NCI-H2107 treated with DMSO at 0.1 percent for 48 hours (cell line): ENCODE results near the gene KCNJ6.
"Not testable (repeated sequence)": the region's sequence is repeated elsewhere in the genome, so short reads cannot be mapped to it uniquely, and the experiment has no call there.

Experiments used
- DNase-seq: peaks from one replicate; lab custom pipeline; 2025; ENCODE audit not compliant: unreplicated experiment; lab: John Stamatoyannopoulos, UW

The KCNJ6 gene

DNA sequence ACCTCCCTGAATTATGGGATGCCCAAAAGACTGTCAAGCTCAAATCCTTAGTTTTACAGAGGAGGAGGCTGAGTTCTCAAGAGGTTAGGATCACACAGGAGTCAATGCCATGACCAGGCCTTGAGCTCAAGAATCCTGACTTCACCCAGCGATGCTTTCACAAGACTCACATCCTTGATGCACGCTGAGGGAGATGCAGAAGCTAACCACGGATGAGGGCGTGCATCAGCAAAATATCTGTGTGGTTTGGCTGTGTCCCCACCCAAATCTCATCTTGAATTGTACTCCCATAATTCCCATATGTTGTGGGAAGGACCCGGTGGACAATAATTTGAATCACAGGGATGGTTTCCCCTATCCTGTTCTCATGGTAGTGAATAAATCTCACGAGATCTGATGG lies 133.2 kb downstream of the KCNJ6 start:
- no peak for DNase-seq

DNA sequence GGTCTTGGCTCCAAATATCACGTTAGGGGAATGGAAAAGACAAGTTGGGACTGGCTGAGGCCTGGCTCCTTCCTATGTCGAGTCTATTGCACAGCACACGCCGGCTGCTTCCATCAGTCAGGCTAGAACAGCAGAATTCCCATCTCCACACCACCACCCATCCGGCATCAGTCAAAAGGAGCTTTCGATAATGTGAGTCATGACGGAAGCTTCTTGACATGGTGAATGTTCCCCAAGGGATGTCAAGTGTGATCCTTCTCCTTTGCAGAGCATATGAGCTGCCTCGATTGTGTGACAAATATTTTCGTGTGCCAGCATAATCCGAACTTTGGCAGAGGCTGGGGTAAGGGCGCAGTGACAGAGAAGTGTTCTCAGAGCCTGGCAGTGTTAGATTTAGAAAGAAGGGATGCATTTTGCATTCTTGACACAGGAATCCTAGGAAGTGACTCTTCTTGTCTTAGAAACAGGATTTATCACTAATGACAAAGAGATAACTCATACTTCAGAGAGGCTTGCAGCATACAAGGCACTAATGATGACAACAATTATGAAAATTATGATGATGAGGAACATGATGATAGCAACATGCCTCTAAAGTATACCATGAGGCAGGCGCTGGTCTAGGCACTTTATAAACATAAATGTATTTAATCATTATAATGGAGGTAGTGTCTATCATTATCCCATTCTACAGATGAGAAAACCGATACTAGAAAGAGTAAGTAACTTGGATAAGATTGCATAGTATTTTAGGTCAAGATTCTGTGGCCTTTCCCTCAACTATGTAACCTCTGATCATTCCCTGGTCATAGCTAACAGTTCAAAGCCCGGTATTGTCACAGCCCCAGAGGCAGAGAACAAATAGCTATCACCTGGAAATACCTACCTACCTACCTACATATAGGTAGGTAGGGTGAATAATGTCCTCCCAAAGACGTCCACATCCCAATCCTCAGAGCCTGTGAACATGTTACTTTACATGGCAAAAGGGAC lies 135.0 kb downstream of the KCNJ6 start:
- no peak for DNase-seq

DNA sequence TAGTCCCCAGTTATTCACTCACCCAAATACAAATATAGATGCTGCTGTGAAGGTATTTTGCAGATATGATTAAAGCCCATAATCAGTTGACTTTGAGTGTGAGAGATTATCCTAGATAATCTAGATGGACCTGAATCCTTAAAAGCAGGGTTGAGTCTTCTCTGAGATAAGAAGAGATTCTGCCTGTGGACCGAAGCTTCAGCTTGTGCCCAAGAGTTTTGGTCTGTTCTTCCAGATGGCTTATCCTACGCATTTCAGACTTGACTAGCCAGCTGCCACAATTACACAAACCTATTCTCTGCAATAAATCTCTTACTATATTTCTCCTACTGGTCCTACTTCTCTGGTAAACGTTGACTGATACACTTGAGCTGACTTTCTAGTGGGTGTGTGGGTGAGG lies 145.1 kb downstream of the KCNJ6 start:
- DNase-seq, result no peak

DNA sequence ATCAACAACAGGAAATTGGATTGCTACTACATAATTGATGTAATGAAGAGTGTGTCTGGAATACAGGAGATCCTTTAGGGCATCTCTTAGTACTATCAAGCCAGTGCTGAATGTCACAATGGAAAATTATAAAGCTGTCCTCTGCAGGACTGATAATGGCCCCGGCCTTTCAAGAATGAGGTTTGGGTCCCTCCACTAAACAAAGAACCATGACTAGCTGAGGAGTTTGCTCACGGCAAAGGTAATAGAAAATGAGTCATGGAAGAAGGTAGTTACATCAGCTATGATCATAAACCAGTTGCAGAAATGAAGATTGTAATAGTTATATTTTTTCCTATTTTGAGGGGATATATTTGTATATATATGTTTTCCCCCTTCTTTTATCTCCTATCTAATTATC lies 145.8 kb downstream of the KCNJ6 start:
- DNase-seq, result no peak

DNA sequence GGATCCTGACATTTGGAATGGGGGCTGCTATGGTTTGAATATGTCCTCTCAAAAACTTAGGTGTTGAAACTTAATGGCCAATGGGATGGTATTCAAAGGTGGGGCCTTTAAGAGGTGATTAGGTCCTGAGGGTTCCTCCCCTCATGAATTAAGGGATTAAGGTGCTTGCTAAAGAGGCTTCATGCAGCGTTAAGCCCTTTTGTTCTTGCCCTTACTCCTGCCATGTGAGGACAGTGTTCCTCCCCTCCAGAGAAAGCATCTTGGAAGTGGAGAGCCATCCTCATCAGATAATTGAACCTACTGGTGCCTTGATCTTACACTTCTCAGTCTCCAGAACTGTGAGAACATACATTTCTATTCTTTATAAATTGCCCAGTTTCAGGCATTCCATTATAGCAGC lies 146.6 kb downstream of the KCNJ6 start:
- DNase-seq, result no peak

DNA sequence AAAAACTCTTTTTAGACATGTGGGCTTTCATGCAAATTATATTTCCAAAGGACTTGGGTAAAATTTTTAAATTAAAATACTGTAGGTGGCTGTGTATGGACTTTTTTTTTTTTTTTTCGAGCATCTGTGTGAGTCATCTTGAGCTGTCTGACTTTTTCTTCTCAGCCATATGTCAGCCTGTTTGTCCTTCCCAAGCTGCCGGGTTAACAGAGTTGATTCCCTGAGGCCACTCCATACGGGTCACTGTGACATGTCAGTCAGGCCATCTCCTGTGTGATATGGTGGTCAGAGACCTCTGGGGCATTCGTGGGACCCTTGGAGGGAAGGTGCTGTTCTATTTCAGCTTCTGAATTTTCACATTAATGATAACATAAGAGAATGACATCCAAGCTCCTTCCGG lies 148.3 kb downstream of the KCNJ6 start:
- DNase-seq, result no peak

DNA sequence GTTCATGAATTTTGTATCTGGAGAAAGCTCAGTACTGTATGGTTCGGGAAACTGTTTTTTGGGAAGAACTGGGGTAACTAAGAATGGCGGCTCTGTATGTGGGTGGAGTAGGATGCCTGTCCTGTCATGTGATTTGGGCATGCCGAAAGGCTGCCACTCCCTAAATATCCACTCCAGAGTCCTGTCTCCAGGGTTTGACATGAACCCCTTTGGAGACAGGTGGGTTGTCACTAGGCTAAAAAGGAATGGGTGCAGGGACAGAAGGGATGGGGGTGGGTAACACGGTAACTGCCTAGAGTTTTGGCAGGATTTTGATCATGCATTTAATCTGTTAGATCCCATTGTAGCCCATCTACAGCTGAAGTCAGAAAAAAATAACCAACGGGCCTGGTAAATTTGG lies 150.1 kb downstream of the KCNJ6 start:
- DNase-seq, result no peak

DNA sequence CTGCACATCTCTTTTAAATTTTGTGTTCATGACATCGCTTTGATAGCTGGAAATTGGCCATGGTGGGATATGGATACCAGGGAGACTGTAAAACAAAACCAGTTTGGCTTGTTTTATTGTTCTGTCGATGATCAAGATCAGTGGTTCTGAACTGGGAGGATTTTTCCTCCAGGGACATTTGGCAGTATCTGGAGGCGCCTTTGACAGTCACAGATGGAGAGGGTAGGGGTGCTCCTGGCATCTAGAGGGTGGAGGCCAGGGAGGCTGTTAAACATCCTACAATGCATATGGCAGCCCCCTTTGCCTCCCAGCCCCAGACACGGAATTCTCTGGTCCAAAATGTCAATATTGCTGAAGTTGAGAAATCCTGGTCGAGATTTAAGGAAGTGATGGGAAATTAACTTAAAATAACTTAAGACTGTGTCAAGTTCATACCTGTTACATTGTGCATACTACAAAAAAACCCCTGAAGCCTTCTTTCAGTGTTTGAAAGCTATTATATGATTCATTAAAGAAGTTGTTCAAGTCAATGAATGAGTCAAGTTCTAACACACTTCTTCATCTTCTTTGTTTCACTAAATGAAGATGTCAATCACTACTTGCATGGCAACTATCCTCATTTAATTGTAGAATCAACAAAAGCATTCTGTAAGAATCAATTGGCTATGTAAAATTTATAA lies 150.9 kb downstream of the KCNJ6 start:
- no peak for DNase-seq

DNA sequence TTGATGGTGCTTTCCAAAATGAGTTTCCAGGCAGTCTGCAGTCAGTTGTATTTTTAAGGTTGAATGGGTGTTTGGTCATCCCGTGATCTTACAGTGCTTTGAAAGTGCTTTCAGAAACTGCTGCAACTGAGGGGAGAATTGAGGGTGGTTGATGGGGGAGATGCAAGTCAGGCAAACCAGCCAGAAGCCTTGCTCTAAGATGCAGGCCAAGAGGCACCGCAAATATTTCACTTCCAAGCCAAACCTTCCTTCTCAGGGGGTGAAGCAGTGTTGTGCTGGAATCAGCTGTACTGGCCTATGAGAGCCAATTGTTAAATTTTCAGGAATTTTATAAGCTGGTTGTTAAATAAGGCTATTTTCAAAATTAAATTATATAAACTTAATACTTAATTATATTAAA lies 151.6 kb downstream of the KCNJ6 start:
- DNase-seq, result no peak

DNA sequence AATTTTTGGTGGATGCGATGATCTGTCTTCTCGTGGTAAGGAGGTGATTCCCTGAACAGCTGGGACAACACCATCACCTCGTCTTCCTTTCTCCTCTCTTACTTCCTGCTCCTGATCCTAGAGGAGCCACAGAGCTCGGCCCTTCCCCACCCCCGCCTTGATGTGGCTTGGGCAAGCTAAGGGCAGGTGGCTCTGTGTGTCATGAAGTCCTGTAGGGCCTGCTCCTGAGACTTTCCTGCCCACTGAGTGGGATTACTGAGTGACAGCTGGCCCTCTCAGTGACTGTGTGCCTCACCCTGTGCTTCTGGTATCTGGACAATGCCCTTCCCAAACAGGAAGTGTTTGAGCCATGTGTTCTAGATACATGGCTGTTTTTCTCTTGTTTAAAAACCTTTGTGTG lies 153.0 kb downstream of the KCNJ6 start:
- no peak for DNase-seq

DNA sequence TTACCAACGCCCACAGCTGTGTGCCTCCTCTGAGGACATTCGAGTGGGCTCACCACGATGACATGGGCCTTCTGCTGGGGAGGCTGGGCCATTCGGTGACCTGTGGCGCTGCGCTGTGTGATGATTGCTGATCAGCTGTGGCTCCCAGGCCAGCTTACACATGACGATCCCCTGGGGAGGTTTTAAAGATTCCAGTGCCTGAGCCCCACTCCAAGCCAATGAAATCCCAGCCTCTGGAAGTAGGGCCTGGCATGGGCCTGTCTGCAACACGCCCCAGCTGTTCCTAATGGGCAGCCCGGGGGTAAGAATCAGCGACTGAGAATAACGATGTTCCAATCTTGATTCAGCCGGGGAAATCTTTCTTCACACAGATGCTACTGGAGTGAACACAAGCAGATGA lies 153.7 kb downstream of the KCNJ6 start:
- no peak for DNase-seq

DNA sequence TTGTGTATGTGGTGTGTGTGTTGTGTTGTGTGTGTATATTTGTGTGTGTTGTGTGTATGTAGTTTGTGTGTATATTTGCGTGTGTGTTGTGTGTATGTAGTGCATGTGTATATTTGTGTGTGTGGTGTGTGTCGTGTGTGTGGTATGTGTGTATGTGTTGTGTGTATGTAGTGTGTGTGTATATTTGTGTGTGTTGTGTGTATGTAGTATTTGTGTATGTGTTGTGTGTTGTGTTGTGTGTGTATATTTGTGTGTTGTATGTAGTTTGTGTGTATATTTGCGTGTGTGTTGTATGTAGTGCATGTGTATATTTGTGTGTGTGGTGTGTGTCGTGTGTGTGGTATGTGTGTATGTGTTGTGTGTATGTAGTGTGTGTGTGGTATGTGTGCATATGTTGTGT lies 154.9 kb downstream of the KCNJ6 start:
- not testable (repeated sequence) for DNase-seq

DNA sequence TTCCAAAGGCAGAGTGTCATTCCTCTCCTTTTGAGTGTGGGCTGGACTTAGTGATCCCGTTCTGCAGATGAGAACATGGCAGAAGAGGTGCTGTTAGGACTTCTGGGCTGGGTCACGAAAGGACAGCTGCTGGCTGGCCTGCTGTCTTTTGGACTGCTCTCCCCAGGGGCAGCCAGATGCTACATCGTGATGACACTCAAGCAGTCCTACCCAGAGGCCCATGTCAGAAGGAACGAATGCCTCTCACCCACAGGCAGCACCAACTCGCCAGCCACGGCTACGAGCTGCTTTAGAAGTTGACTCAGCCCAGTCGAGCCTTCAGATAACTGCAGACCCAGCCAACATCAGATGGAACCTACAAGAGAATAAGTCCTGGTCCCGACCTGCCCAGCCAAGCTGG lies 156.5 kb downstream of the KCNJ6 start:
- no peak for DNase-seq

DNA sequence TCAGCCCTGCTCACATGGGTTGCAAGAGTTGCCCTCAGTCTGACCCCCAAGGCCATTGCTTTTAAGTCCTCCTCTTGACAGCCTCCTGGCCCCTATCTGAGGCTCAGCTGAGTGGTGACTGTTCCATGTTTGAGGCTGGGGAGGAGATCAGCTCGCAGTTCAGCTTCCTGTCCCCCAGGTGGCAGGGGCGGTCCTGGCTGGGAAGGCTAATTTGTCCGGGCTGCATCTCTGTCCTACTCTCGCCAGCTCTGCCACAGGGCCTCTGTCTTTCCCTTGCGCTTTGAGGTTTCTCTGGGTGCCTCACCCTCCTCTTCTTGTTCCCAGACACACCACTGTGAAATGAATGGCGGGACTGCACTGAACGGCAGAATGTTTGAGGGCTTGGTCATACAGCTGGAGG lies 157.3 kb downstream of the KCNJ6 start:
- DNase-seq, result peak; percentile 42

DNA sequence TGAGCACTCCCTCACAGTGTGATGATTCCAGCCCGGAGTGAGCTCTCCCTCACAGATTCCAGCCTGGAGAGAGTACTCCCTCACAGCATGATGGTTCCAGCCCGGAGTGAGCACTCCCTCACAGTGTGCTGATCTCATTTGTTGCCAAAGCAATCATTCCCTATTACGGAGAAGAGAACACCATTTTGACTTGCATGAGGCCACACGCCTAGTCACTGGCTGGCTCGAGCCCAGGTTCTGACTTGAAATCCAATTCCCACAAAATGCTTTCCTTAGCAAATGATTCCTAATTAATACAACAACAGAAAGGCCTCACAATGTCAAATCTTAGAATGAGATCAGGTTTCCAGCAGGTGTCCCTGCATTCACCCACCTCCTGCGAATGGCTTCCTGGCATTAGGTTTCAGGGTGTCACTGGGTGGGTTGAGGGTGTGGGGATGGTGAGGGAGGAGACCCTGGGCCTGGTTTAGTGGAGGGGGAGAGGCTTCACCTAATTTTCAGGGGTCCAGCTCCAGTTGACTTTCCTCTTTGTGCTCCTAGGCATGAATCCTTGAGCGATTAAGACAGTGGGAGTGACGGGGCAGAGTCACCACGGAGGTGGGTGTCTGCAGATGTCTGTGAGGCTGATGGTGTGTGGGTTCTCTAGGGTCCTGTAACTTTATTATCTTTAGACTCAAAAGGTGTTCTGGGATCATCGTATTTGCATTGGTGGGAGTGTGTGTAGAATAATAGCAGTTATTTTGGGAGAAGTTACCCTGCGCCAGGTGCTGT lies 158.5 kb downstream of the KCNJ6 start:
- peak; percentile 91 for DNase-seq

DNA sequence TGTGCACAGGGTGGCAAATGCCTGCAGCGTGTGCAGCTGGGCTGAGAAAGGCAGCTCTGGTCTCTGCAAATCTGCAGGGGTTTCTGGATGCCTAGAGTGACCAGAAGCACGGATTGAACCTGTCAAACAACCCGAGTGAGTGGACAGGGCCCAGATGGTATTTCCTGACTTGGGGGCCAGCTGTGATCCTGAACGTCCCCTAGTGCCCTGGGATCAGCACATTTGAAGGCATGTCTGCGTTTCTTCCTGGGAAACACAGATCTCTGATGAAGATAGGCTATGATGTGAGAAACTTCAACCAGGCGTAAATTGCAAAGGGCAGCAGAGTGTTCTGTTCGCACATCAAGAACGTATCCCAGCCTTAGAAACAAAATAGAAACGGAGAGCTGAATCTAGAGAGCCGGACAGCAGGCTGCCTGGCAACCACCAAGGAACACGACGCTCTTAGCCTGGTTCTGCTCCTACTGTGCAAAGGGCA lies 163.1 kb downstream of the KCNJ6 start:
- DNase-seq, result no peak

DNA sequence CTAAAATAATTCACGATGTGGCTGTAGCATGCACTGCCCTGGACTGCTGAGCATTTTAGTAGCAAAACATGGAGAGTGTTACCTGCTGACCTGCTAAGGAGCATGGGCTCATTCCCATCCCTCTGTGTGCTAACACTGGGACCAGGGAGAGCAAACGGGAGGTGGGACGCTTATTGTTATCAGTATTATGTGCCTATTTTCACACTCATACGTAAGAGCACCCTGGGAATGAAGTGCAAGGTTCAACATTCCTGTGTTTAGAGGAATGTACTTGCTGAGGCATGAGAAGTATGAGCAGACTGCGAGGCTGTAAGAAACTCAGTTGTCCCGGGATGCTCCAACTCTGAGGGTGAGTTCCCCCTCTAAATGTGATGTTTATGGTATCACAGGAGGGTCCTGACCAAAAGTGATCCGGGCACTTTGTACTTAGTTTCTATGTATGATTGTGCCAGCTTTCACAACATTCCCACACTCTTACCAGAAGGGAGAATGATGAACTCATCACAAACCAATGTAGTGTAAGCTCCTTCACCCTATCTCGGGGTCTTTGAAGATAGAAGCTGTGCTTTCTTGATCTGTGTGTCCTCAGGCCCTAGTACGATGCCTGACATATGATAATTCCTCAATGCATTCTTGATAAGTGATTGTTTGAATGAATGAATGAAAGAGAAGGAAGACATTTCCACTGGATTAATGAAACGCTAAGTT lies 164.8 kb downstream of the KCNJ6 start:
- no peak for DNase-seq

DNA sequence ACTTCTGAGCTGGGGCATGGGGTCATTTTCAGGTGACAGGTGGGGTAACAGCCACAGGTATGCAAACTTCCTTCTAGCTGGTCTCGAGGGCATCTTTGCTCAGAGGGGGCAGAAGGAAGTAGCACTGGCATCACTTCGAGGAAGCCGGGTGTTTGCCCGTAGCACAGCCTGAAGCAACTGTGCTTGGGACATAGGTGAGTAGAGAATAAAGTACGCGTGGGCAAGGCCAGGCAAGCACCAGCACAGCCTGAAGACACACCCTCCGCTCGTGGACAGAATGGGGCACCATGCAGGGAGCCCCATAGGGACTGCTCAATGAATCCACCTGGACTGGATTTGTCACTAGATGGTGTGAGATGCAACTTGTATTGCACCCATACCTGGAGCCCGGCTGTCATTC lies 167.1 kb downstream of the KCNJ6 start:
- no peak for DNase-seq

DNA sequence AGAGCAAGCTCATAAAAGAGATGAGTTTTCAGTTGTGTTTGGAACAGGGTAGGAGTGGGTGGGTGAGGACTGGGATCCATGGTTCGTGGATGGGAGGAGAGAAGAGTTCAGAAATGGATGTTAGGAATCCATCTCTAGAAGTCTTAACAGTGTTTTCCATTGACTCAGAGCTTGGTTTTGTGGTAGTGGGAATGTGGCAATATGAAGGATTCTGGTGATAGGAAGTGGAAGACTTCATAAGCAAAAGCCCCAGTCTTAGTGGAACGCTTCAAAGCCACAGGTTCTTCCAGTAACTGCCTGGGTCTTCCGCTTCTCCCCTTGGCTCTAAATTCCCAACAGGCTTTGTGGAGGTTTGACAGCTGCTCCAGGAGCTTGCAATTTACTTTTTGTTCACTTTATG lies 167.9 kb downstream of the KCNJ6 start:
- no peak for DNase-seq

DNA sequence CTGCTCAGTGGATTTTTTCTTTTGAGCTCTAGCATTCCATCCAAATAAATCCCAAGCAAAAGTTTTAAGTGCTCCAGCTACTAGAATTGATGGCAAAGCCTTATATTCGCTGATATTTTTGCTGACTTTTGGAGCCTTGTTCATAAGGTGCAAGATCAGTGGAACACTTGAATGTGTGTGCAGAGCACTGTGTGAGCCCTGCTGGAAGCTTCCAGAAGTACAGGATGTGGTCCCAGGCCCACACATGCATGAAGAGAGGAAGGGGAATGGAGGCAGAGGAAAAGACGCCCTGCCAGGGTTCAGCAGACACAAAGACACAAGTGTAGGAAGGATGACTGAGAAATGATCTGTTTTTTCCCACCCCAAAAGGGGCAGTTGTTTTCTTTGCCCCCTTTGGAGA lies 169.4 kb downstream of the KCNJ6 start:
- no peak for DNase-seq

DNA sequence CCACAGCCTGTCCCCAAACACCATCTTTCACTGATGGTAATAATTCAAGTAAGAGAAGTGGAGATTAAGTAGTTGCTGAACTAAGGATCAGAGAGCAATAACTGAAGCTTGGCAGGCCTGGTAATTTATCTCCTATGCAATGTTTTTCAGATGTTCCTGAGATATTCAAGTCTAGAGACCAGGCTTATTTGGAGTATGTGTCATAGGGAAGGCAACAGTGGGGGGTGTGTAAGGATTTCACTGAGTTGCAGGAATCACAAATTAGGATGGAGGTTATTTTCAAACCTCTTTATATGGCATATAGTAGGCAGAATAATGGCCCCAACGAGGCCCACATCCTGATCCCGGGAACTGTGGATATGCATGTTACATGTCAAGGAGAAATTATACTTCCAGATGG lies 171.7 kb downstream of the KCNJ6 start:
- DNase-seq, result no peak
